Caco-2 (cell line): ENCODE measurements around the gene BABAM2. TPM values are rescaled to one million over a fixed set of nuclear protein-coding genes. Genes with fewer than 3 reads are reported as not detected.

ENCODE experiments used
- BruUV-seq: library from RNA; stranded (reverse); fragments of 400-500 nt; replicated peaks from 2 replicates; lab custom pipeline; 2021; lab: Mats Ljungman, UMichigan
- CTCF ChIA-PET: fragments of 300-600 bp; sonication (Branson Sonifier 250); formaldehyde crosslinking; loops from one replicate; lab custom pipeline; 2022; ENCODE audit warnings: antibody characterized with exemption; lab: Charles Lee
- POLR2A ChIA-PET: fragments of 300-600 bp; sonication (Branson Sonifier 250); formaldehyde crosslinking; loops from one replicate; lab custom pipeline; 2022; ENCODE audit warnings: antibody characterized with exemption; lab: Charles Lee
- DNase-seq, 2 experiments: peaks; one replicate each; pipeline versions ENCODE4 v3.0.0 to v3.0.0-alpha.2; 2020 to 2022
- H3K27me3 ChIP-seq: replicated peaks from 2 replicates; pipeline ENCODE4 v1.6.0; 2011; ENCODE audit warnings: low read length; ENCODE audit not compliant: control insufficient read depth, insufficient read depth
- H3K36me3 ChIP-seq: 2 replicates; pipeline ENCODE4 v1.5.1; 2011; ENCODE audit warnings: low read length; ENCODE audit not compliant: control insufficient read depth, insufficient read depth
- H3K4me1 ChIP-seq: fragments of 250-450 bp; sonication (Bioruptor Pico); 2 replicates; pipeline ENCODE4 v1.5.1; 2020; ENCODE audit warnings: mild to moderate bottlenecking
- H3K4me3 ChIP-seq: 2 replicates; pipeline ENCODE4 v1.5.1; 2011; ENCODE audit warnings: low read depth, mild to moderate bottlenecking, control low read depth, low read length
- H3K9me3 ChIP-seq: fragments of 250-450 bp; sonication (Bioruptor Pico); 2 replicates; pipeline ENCODE4 v1.5.1; 2020; ENCODE audit warnings: mild to moderate bottlenecking, moderate library complexity
- H3K27ac Mint-ChIP-seq: one replicate; pipeline ENCODE4 v1.8.0; 2022; ENCODE audit warnings: mixed read lengths; ENCODE audit not compliant: unreplicated experiment
- H3K27me3 Mint-ChIP-seq: one replicate; pipeline ENCODE4 v1.8.0; 2022; ENCODE audit warnings: mixed read lengths; ENCODE audit not compliant: insufficient read depth, unreplicated experiment
- H3K36me3 Mint-ChIP-seq: one replicate; pipeline ENCODE4 v1.8.0; 2022; ENCODE audit warnings: mild to moderate bottlenecking, mixed read lengths; ENCODE audit not compliant: insufficient read depth, unreplicated experiment
- H3K4me1 Mint-ChIP-seq: one replicate; pipeline ENCODE4 v1.8.0; 2022; ENCODE audit warnings: low read depth, mixed read lengths; ENCODE audit not compliant: unreplicated experiment
- H3K4me3 Mint-ChIP-seq: one replicate; pipeline ENCODE4 v1.8.0; 2022; ENCODE audit warnings: mild to moderate bottlenecking, moderate library complexity, mixed read lengths; ENCODE audit not compliant: unreplicated experiment
- H3K9me3 Mint-ChIP-seq: one replicate; pipeline ENCODE4 v1.8.0; 2022; ENCODE audit warnings: mixed read lengths; ENCODE audit not compliant: unreplicated experiment
- intact Hi-C: fragments of 100-400 bp; cut with micrococcal nuclease; formaldehyde crosslinking; loops from one replicate; pipeline ENCODE4 v1.10.0; 2022; ENCODE audit not compliant: unreplicated experiment
- total RNA-seq: library from RNA; stranded (reverse); gene quantifications from 2 replicates; pipeline ENCODE4 v1.2.3, GENCODE V29; 2022
- TF ChIP-seq, protein P1 (sequence below), 2 experiments: fragments of 200-600 bp in 1 of 2; IDR thresholded peaks; 1 replicate in 1 of 2; 2 replicates in 1 of 2; pipeline versions ENCODE4 v1.5.1 to v1.8.0; 2011 to 2022; ENCODE audit warnings: antibody characterized with exemption in 1 of 2, control low read depth in 1 of 2, inconsistent platforms in 1 of 2, low read depth in 1 of 2, low read length in 1 of 2, mild to moderate bottlenecking in 1 of 2, moderate library complexity in 1 of 2; ENCODE audit not compliant: insufficient read depth in 1 of 2, severe bottlenecking in 1 of 2, unreplicated experiment in 1 of 2

Gene BABAM2
- total RNA-seq, 1 experiment from 2014 or later = 57.3 TPM

DNA sequence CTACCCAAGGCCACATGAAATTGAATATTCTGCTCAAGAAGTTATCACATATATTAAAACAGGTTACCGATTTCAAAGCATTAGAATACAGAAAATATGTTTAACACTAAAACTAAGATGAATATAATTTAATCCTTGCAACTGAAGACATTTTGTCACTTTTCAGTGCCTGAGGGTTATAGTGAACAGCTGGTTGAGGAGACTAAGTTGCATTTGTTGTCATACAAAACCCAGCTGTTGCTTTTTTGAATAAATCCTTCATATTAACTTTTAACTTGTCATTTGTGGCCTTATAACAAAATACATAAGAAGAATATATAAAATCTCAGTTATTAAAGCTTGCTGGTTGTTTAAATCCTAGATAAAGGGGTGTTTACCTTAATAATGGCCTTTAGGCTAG lies 37.8 kb upstream of the BABAM2 start:
- no TSS peak for BruUV-seq
- CTCF ChIA-PET = no interaction called here
- H3K9me3 Mint-ChIP-seq = no peaks in the 10 kb centered on the region

DNA sequence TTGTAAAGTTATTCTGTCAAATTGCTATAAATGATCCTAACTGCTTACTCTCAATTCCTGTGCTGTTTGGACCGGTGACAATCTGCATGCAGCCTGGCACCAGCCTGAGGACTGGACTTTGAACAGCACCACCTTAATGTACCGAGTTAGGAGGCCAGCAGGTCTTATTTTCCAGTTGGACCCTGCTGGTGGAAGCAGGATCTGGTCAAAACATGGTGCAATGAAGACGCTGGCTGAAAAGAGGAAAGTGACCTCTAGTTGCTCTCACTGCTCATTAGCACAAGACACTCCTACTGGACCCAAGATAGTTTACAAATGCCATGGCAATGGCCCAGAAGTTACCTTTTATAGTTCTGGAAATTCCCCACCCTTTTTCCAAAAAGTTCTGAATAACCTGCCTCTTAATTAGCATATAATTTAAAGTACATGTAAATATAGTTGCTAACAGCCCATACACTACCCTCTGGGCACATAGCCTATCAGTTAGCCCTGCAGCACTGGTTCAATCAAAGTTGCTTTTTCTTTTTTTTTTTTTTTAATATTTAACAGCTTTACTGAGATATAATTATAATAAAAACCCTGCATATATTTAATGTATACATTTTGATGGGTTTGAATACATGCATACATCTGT lies 36.2 kb upstream of the BABAM2 start:
- no peak overlapping the region for H3K27ac Mint-ChIP-seq
- H3K4me1 Mint-ChIP-seq = no peaks in the 10 kb centered on the region
- H3K9me3 Mint-ChIP-seq = no peaks in the 10 kb centered on the region
- H3K36me3 Mint-ChIP-seq = no peaks in the 10 kb centered on the region
- intact Hi-C loops = no loop called here
- BruUV-seq = no TSS peak
- POLR2A ChIA-PET = no interaction called here
- no peaks in the 10 kb centered on the region for H3K9me3 ChIP-seq
- no peaks in the 10 kb centered on the region; the same call in 1 of the 2 replicates for H3K36me3 ChIP-seq
- H3K4me1 ChIP-seq = no peaks in the 10 kb centered on the region
- DNase-seq = no peak
- H3K4me3 Mint-ChIP-seq = no peak overlapping the region
- H3K27me3 ChIP-seq = no peaks in the 10 kb centered on the region; the same call in 1 of the 2 replicates
- H3K27me3 Mint-ChIP-seq = no peaks in the 10 kb centered on the region
- CTCF ChIA-PET = interaction anchor here (0.5 kb wide), 1 partner anchor 415 kb away, joined by 3 read pairs; no protein-coding TSS in a partner anchor
- TF ChIP-seq, protein P1, sequence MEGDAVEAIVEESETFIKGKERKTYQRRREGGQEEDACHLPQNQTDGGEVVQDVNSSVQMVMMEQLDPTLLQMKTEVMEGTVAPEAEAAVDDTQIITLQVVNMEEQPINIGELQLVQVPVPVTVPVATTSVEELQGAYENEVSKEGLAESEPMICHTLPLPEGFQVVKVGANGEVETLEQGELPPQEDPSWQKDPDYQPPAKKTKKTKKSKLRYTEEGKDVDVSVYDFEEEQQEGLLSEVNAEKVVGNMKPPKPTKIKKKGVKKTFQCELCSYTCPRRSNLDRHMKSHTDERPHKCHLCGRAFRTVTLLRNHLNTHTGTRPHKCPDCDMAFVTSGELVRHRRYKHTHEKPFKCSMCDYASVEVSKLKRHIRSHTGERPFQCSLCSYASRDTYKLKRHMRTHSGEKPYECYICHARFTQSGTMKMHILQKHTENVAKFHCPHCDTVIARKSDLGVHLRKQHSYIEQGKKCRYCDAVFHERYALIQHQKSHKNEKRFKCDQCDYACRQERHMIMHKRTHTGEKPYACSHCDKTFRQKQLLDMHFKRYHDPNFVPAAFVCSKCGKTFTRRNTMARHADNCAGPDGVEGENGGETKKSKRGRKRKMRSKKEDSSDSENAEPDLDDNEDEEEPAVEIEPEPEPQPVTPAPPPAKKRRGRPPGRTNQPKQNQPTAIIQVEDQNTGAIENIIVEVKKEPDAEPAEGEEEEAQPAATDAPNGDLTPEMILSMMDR (IDR thresholded peaks at IDR 0.05; ENCODE audit: insufficient read depth in 1 of 2, low read depth in 1 of 2, low read length in 1 of 2, severe bottlenecking in 1 of 2, unreplicated experiment in 1 of 2) = no peak
- no peak overlapping the region for H3K4me3 ChIP-seq

More for the DNA sequence above, 37.8 kb upstream of the BABAM2 start:
- DNase-seq = no peak
- POLR2A ChIA-PET = no interaction called here
- no peak overlapping the region for H3K27ac Mint-ChIP-seq
- no peaks in the 10 kb centered on the region; the same call in 1 of the 2 replicates for H3K27me3 ChIP-seq
- TF ChIP-seq, protein P1 (IDR thresholded peaks at IDR 0.05; ENCODE audit: insufficient read depth in 1 of 2, low read depth in 1 of 2, low read length in 1 of 2, severe bottlenecking in 1 of 2, unreplicated experiment in 1 of 2) = no peak
- no peaks in the 10 kb centered on the region for H3K4me1 ChIP-seq
- no peaks in the 10 kb centered on the region for H3K27me3 Mint-ChIP-seq
- H3K4me1 Mint-ChIP-seq = no peaks in the 10 kb centered on the region
- no peaks in the 10 kb centered on the region; the same call in 1 of the 2 replicates for H3K36me3 ChIP-seq
- no peak overlapping the region for H3K4me3 ChIP-seq
- no peaks in the 10 kb centered on the region for H3K36me3 Mint-ChIP-seq
- no peak overlapping the region for H3K4me3 Mint-ChIP-seq
- H3K9me3 ChIP-seq = no peaks in the 10 kb centered on the region
- intact Hi-C loops = no loop called here

DNA sequence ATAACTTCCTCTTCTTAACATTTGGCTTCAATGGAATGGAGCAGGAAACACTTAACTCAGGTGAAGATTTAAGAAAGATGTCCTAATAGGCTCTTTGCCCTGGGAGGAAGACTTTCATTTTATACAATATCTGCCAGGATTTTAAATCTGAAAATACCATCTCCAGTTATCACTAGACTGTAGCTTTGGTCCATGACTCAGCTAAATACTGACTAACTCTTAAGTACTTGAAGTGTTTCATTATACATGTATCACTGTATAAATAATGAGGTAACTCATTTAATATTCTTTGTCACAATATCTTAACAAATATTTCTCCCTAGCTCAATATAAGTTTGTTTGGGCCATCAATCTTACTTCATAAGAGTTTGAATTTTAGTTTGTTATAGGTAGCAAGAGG lies 35.1 kb upstream of the BABAM2 start:
- Histone ChIP-seq H3K36me3 (no peaks in the 10 kb centered on the region; the same call in 1 of the 2 replicates), H3K4me1 (no peaks in the 10 kb centered on the region), H3K9me3 (no peaks in the 10 kb centered on the region), H3K27me3 (no peaks in the 10 kb centered on the region; the same call in 1 of the 2 replicates), H3K4me3 (no peak overlapping the region)
- CTCF ChIA-PET = no interaction called here
- no peak overlapping the region for H3K27ac Mint-ChIP-seq
- no TSS peak for BruUV-seq
- no peaks in the 10 kb centered on the region for H3K9me3 Mint-ChIP-seq
- H3K4me1 Mint-ChIP-seq = no peaks in the 10 kb centered on the region
- intact Hi-C loops = no loop called here
- no peak overlapping the region for H3K4me3 Mint-ChIP-seq
- TF ChIP-seq, protein P1 (IDR thresholded peaks at IDR 0.05; ENCODE audit: insufficient read depth in 1 of 2, low read depth in 1 of 2, low read length in 1 of 2, severe bottlenecking in 1 of 2, unreplicated experiment in 1 of 2) = no peak
- POLR2A ChIA-PET = interaction anchor here (0.6 kb wide), 1 partner anchor 103 kb away, joined by 5 read pairs; no protein-coding TSS in a partner anchor
- no peak for DNase-seq
- H3K36me3 Mint-ChIP-seq = no peaks in the 10 kb centered on the region
- no peaks in the 10 kb centered on the region for H3K27me3 Mint-ChIP-seq
